Activated naive CD4-positive, alpha-beta T cell treated with anti-CD3 and anti-CD28 coated beads, Interleukin-2, amount 50 U/mL, for 24 hours (primary cell): ENCODE data around the gene HDGF.
A peak's percentile ranks its signal among the peaks of the same experiment; 100 is the strongest.

Source experiments
- H3K27ac Mint-ChIP-seq: one replicate; pipeline ENCODE4 v1.8.0; 2021; ENCODE audit warnings: mild to moderate bottlenecking, mixed read lengths
- H3K27me3 Mint-ChIP-seq: one replicate; pipeline ENCODE4 v1.8.0; 2021; ENCODE audit warnings: mixed read lengths
- H3K36me3 Mint-ChIP-seq: one replicate; pipeline ENCODE4 v1.8.0; 2021; ENCODE audit warnings: mixed read lengths
- H3K4me1 Mint-ChIP-seq: one replicate; pipeline ENCODE4 v1.8.0; 2021; ENCODE audit warnings: mixed read lengths
- H3K4me3 Mint-ChIP-seq: one replicate; pipeline ENCODE4 v1.8.0; 2021; ENCODE audit warnings: mild to moderate bottlenecking, mixed read lengths
- H3K9me3 Mint-ChIP-seq: one replicate; pipeline ENCODE4 v1.8.0; 2021; ENCODE audit warnings: mixed read lengths

The HDGF gene

GRCh38 chr1:156751451-156751756 is at the start of gene HDGF:
HDGF (minus strand) TSS chr1:156751675; CDS start chr1:156751429, 246 bp downstream.
- H3K4me1 Mint-ChIP-seq: peaks cover 58% of the 10 kb centered on the region
- H3K36me3 Mint-ChIP-seq: peaks cover 4% of the 10 kb centered on the region
- no peaks in the 10 kb centered on the region for H3K27me3 Mint-ChIP-seq
- peak within 1 kb of the TSS; percentile 94 for H3K27ac Mint-ChIP-seq
- H3K9me3 Mint-ChIP-seq: no peaks in the 10 kb centered on the region
- H3K4me3 Mint-ChIP-seq: peak within 1 kb of the TSS; percentile 93

DNA sequence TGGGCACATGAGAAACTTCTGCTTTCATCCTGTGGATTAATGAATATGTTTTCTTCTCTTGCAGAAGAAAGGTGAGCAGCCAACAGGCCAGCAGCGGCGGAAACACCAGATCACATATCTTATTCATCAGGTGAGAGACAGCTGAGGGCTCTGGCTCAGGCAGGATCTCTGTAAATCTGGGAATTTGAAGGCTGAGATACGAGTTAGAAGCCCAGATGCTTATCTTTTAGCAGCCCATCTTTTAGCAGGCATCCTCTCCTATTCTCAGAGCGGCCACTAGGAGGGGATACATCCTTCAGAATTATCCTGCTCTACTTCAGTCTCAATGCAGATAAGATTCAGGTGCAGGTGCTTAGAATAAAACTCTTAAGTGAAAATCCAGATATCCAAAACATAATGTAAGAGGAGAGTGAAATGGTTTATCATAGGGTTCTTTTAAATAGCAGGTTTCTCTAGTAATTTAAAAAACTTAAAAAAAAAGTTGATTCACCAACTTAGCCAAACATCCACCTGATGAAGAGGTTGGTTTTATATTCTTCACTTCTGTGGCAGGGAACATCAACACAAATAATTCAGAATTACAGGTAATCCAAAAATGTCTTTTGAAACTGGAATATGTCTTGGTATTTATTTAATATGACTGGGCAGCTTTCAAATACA is 45.9 kb upstream of the HDGF start:
- Mint-ChIP-seq H3K4me1 (peaks cover 4% of the 10 kb centered on the region), H3K9me3 (no peaks in the 10 kb centered on the region), H3K27me3 (no peaks in the 10 kb centered on the region), H3K36me3 (peaks cover 9% of the 10 kb centered on the region), H3K27ac (peak overlapping the region; percentile 37), H3K4me3 (no peak overlapping the region)

DNA sequence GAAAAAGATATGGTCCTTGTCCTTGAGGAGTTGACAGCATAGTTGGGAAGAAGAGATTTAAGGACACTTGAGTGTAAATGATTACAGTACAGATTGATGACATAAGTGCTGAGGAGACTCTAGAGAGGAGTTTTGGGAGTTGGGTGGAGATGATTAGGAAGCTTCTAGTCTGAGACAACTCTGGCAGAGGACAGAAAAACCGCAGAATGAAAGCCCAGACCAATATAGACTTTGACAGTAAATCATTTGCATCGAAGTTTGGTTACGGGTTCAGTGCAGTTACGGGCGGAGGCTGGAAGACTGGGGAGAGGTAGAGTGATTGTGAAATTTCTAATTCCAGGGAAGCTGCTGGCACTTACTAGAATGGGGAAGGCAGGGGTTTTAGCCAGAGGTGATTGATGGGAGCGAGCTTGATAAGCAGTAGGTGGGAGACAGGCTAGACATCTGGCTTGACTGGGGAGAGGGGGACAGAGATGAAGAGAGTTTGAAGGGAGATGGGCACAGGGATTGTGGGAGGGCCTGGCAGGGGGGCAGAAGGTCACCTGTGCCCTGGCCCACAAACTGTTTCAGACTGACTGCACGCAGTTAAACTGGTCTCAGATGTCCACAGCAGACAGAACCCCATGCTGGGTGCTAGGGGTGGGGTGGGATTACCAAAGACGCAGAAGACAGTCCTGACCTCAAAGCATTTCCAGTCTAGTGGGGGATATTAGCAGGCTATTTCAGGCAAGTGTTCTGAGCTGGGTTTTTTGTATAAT is 45.0 kb upstream of the HDGF start:
- no peak overlapping the region for H3K4me3 Mint-ChIP-seq
- H3K36me3 Mint-ChIP-seq: peaks cover 9% of the 10 kb centered on the region
- H3K27ac Mint-ChIP-seq: no peak overlapping the region
- H3K27me3 Mint-ChIP-seq: no peaks in the 10 kb centered on the region
- no peaks in the 10 kb centered on the region for H3K4me1 Mint-ChIP-seq
- no peaks in the 10 kb centered on the region for H3K9me3 Mint-ChIP-seq

DNA sequence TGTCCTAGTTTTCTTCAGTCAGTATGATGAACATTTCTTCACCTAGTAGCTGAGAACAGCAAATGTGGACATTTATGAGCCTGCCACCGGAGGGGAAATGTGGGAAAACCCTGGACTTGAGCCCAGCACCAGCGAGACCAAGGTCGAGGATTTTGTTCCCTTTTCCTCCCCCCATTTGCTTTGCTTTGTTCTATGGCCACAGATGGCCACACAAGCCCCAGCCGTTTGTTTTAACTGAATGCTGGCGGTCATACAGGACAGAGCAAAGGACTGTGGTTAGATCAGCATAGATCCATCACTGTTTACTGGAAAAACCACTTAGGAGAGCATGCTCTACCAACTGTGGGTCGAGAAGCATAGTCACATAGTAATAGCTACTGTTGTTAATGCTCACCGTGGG is 44.3 kb upstream of the HDGF start:
- Mint-ChIP-seq H3K27ac (no peak overlapping the region), H3K36me3 (peaks cover 9% of the 10 kb centered on the region), H3K4me3 (no peak overlapping the region), H3K9me3 (no peaks in the 10 kb centered on the region), H3K4me1 (no peaks in the 10 kb centered on the region), H3K27me3 (no peaks in the 10 kb centered on the region)

GRCh38 chr1:156795374-156795733 is 43.9 kb upstream of the HDGF start:
- H3K27ac Mint-ChIP-seq: no peak overlapping the region
- no peaks in the 10 kb centered on the region for H3K9me3 Mint-ChIP-seq
- no peak overlapping the region for H3K4me3 Mint-ChIP-seq
- H3K36me3 Mint-ChIP-seq: peaks cover 9% of the 10 kb centered on the region
- H3K27me3 Mint-ChIP-seq: no peaks in the 10 kb centered on the region
- no peaks in the 10 kb centered on the region for H3K4me1 Mint-ChIP-seq

DNA sequence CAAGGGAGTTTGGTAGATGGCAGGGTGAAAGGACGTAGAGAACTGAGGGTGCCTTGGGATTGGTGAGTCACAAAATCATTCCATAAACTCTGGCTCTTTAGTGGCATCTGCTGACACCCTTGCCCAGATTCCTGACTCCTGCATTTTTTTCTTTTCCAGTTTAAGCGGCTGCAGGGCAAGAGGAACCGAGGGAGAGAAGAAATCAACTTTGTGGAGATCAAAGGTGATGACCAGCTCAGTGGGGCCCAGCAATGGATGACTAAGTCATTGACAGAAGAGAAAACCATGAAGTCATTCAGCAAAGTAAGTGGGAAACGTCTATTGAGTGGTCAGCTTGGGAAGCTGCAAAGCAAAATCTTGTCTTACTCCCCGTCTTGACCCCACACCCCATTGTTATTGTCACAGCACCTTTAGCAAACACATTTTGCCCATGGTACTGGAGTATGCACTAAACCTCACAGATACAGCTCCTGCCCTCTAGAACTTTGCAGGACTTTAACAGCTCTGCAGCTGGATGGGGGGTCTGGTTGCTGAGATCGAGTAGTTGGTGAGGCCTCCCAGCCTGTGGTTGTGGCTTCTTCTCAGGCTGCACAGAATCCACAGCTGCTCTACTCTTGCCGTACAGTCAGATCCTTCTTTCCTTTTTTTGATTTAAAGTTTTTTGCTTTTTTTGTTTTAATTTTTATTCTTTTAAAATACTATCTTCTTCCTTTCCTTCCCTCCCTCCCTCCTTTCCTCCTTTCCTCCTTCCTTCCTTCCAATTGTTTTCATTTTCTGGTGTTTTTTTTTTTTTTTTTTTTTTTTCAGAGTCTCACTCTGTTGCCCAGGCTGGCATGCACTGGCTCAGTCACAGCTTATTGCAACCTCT is 43.3 kb upstream of the HDGF start:
- H3K4me3 Mint-ChIP-seq: no peak overlapping the region
- H3K36me3 Mint-ChIP-seq: peaks cover 9% of the 10 kb centered on the region
- H3K27me3 Mint-ChIP-seq: no peaks in the 10 kb centered on the region
- H3K4me1 Mint-ChIP-seq: peaks cover 1% of the 10 kb centered on the region
- H3K27ac Mint-ChIP-seq: no peak overlapping the region
- no peaks in the 10 kb centered on the region for H3K9me3 Mint-ChIP-seq

DNA sequence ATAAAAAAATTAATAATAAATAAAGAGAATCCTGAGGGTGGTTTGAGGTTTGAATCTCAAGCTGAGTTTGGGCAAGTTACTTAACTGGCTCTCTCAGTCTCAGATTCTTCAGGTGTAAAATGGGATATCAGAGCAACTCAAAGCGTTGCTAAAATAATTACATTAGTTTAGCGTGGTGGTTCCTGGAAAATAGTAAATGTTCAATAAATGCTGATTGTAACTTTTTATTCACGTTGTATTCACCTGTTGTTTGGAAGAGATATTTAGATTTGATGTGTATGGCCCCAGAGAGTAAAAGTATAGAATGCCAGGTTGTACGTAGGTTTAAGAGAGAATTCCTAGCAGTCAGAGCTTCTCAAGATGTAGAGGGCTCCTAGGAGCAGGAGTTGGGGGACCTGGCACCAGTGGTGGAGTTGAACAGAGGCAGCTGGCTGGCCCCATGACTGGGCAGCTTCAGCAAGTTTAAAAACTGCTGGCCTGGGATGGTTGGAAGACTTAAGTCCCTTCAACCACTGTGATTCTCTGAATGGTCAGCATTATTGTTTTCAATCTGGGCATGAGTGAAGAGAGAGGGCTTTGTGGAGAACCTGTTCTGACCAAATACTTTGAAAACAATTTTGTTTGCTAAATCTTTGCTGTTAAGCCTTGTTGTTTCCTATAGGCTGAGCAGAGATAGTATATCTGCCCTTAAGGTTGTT is 38.3 kb upstream of the HDGF start:
- H3K4me1 Mint-ChIP-seq: peaks cover 13% of the 10 kb centered on the region
- peaks cover 14% of the 10 kb centered on the region for H3K36me3 Mint-ChIP-seq
- no peak overlapping the region for H3K4me3 Mint-ChIP-seq
- no peaks in the 10 kb centered on the region for H3K27me3 Mint-ChIP-seq
- no peaks in the 10 kb centered on the region for H3K9me3 Mint-ChIP-seq
- H3K27ac Mint-ChIP-seq: no peak overlapping the region

DNA sequence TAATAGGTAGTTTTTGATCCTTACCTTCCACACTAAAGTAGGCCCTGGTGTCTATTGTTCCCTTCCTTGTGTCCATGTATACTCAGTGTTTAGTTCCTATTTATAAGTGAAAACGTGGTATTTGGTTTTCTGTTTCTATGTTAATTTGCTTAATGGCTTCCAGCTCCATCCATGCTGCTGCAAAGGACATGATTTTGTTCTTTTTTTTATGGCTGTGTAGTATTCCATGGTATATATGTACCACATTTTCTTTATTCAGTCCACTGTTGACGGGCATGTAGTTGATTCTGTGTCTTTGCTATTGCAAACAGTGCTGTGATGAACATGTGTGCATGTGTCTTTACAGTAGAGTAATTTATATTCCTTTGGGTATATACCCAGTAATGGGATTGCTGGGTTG is 36.7 kb upstream of the HDGF start:
- Mint-ChIP-seq H3K4me3 (no peak overlapping the region), H3K27ac (peak overlapping the region; percentile 12), H3K27me3 (no peaks in the 10 kb centered on the region), H3K36me3 (peaks cover 14% of the 10 kb centered on the region), H3K4me1 (peaks cover 13% of the 10 kb centered on the region), H3K9me3 (no peaks in the 10 kb centered on the region)

- peaks cover 17% of the 10 kb centered on the region for H3K36me3 Mint-ChIP-seq
- no peak overlapping the region for H3K4me3 Mint-ChIP-seq
- H3K9me3 Mint-ChIP-seq: no peaks in the 10 kb centered on the region
- no peaks in the 10 kb centered on the region for H3K27me3 Mint-ChIP-seq
- H3K4me1 Mint-ChIP-seq: peaks cover 17% of the 10 kb centered on the region
- no peak overlapping the region for H3K27ac Mint-ChIP-seq
Observed at GRCh38 chr1:156786640-156787039, 35.2 kb upstream of the HDGF start.

GRCh38 chr1:156785458-156785857 is 34.0 kb upstream of the HDGF start:
- peaks cover 25% of the 10 kb centered on the region for H3K4me1 Mint-ChIP-seq
- H3K27me3 Mint-ChIP-seq: no peaks in the 10 kb centered on the region
- no peaks in the 10 kb centered on the region for H3K9me3 Mint-ChIP-seq
- H3K4me3 Mint-ChIP-seq: no peak overlapping the region
- H3K27ac Mint-ChIP-seq: no peak overlapping the region
- H3K36me3 Mint-ChIP-seq: peaks cover 24% of the 10 kb centered on the region

DNA sequence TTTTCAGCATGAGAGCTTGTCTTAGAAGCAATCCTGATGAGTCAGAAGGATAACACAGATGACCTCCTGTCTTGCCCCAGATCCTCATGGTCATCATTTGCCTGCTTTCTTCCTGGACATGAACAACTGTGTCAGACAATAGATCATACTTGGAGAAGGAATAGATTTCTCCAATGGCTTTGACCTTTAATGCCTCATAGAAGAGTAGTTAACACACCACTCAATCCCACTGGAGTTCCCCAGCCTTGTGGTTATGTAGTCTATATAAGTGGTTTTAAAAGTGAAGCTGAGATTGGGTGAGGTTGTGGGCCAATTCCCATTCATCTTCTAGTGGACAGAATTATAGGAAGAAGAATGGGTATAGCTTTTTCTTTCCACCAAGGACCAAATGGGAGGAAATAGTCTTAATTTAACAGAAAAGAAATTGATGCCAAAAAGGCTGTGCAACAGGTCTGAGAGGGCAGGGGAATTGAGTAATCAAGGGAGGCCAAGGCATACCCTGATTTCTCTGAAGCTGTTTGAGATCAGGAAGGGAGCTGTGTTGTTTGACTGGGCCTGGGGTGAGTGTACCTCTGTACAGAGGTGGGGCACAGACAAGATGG is 30.2 kb upstream of the HDGF start:
- Mint-ChIP-seq H3K36me3 (peaks cover 14% of the 10 kb centered on the region), H3K27me3 (no peaks in the 10 kb centered on the region), H3K9me3 (no peaks in the 10 kb centered on the region), H3K4me1 (peaks cover 36% of the 10 kb centered on the region), H3K27ac (peak overlapping the region; percentile 55), H3K4me3 (no peak overlapping the region)

DNA sequence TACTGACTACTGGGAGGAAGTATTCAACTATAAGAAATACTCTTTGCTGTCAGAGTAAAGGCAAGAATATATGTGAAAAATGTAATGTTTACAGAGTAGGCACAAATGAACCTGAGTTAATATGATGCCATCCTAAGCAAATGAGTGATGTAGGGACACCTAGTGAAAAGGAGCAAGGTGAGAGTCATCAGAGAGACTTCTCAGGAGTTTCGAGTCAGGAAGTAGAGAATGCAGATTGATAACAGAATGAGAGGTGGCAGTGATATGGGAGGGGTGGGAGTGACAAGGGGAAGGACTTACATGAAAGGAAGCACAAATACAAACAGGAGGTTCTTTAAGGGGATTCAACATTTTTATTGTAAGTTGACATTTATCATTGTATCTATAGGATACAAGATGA is 26.1 kb upstream of the HDGF start:
- Mint-ChIP-seq H3K36me3 (peaks cover 12% of the 10 kb centered on the region), H3K27ac (peak overlapping the region; percentile 12), H3K9me3 (no peaks in the 10 kb centered on the region), H3K4me1 (peaks cover 57% of the 10 kb centered on the region), H3K4me3 (no peak overlapping the region), H3K27me3 (no peaks in the 10 kb centered on the region)

GRCh38 chr1:156776942-156777341 is 25.5 kb upstream of the HDGF start:
- Mint-ChIP-seq H3K27ac (peak overlapping the region; percentile 63), H3K9me3 (no peaks in the 10 kb centered on the region), H3K27me3 (no peaks in the 10 kb centered on the region), H3K4me1 (peaks cover 62% of the 10 kb centered on the region), H3K36me3 (peaks cover 12% of the 10 kb centered on the region), H3K4me3 (peak overlapping the region; percentile 53)

DNA sequence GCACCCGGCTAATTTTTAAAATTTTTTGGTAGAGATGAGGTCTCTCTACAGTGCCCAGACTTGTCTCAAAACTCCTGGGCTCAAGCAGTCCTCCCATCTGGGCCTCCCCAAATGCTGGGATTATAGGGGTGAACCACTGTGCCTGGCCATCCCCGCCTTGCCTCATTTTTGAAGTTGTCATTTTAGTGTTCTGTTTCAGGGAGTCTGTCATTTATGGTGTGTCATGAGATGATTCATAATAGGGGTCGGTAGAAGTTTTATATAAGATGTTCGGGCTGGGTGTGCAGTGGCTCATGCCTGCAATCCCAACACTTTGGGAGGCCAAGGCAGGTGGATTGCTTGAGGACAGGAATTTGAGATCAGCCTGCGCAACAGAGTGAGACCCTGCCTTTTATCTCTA is 24.3 kb upstream of the HDGF start:
- no peaks in the 10 kb centered on the region for H3K27me3 Mint-ChIP-seq
- no peaks in the 10 kb centered on the region for H3K9me3 Mint-ChIP-seq
- H3K36me3 Mint-ChIP-seq: peaks cover 9% of the 10 kb centered on the region
- no peak overlapping the region for H3K27ac Mint-ChIP-seq
- H3K4me3 Mint-ChIP-seq: peak overlapping the region; percentile 2
- peaks cover 60% of the 10 kb centered on the region for H3K4me1 Mint-ChIP-seq

- H3K27ac Mint-ChIP-seq: peak overlapping the region; percentile 68
- H3K27me3 Mint-ChIP-seq: no peaks in the 10 kb centered on the region
- no peaks in the 10 kb centered on the region for H3K9me3 Mint-ChIP-seq
- H3K36me3 Mint-ChIP-seq: peaks cover 18% of the 10 kb centered on the region
- peaks cover 77% of the 10 kb centered on the region for H3K4me1 Mint-ChIP-seq
- H3K4me3 Mint-ChIP-seq: peak overlapping the region; percentile 52
Observed at GRCh38 chr1:156773607-156774006, 22.1 kb upstream of the HDGF start.
